ENCODE data around the gene LILRB5.

- TF ChIP-seq CTCF (IDR thresholded peaks at IDR 0.05; ENCODE audit: insufficient read depth, low read length, poor library complexity, severe bottlenecking) (no peak), EZH2phosphoT487 (conservative IDR thresholded peaks at IDR 0.05; ENCODE audit: low read length) (no peak)
These were observed 41.5 kb upstream of the LILRB5 start for GRCh38 chr19:54298357-54299125.
